Measurements from ENCODE around the gene SMAD3.
"Not testable (repeated sequence)": the region's sequence is repeated elsewhere in the genome, so short reads cannot be mapped to it uniquely, and the experiment has no call there.

SMAD3 gene

GRCh38 chr15:67121644-67122605 lies 56.5 kb downstream of the SMAD3 start:
- no peak for DNase-seq (ENCODE audit: low read depth, low spot score)
- H3K27ac ChIP-seq = peak overlapping the region; percentile 97

GRCh38 chr15:67122816-67123215 lies 57.4 kb downstream of the SMAD3 start:
- peak overlapping the region; percentile 97 for H3K27ac ChIP-seq
- DNase-seq (ENCODE audit: low read depth, low spot score) = not testable (repeated sequence)

DNA sequence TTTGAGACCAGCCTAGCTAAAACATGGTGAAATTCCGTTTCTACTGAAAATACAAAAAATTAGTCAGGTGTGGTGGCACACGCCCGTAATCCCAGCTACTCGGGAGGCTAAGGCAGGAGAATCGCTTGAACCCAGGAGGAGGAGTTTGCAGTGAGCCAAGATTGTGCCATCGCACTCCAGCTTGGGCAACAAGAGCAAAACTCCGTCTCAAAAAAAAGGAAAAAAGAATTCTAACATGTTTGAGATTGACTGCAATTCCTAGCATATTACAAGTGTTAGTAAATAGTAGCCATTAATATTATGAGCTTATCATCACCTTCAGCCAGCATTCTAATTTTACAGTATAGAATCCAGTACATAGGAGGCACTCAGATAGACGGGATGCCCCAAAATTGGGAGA lies 57.9 kb downstream of the SMAD3 start:
- not testable (repeated sequence) for DNase-seq (ENCODE audit: low read depth, low spot score)
- peak overlapping the region; percentile 97 for H3K27ac ChIP-seq

DNA sequence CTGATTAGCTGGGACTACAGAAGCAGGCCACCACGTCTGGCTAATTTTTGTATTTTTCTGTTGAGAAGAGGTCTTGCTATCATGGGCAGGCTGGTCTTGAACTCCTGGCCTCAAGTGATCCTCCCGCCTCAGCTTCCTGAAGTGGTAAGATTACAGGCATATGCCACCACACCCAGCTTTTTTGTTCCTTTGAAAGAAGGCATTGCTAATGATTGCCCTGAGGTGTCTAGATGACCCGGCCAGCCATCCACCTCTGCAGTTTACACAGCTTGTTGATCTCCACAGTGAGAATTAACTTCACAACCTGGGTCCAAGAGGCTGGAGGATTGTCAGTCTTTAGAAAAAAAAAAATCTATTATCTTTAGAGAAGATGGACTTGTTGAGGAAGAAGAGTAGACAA lies 58.7 kb downstream of the SMAD3 start:
- peak overlapping the region; percentile 97 for H3K27ac ChIP-seq
- no peak for DNase-seq (ENCODE audit: low read depth, low spot score)

DNA sequence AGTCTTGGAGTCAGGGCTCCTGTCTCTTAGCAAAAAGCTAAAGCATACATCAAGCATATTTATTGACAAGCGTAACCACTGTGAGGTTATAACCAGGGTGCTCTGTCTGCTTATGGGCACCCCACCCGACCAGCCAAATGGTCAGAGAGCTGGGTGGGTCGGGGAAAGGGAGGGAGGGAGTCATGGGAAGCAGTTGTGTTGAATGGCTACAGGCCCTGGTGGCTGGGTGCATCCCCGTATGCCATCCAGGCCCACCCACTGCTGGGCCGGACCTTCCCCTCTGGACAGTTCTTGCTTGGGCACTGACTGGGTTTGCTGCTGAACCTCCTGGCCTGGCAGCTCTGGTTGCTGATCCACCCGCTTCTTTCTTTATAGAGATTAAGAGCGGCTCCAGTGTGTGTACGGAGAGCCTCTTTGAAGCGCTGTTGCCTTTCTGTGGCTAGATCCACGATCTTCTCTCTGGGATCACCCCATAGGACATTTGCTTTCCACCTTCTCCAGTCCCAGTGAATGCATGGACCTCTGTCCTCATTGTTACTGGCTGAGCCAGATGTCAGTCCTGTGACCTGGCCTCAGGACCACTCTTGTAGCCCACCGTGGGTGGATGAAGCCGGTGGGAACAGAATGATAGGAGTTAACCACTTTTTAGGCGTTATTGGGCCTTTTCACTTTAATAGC lies 59.6 kb downstream of the SMAD3 start:
- peak overlapping the region; percentile 97 for H3K27ac ChIP-seq

GRCh38 chr15:67125589-67126502 lies 60.4 kb downstream of the SMAD3 start:
- H3K27ac ChIP-seq = peak overlapping the region; percentile 97
- peak; percentile 89 for DNase-seq (ENCODE audit: low read depth, low spot score)

More for the DNA sequence above, 59.6 kb downstream of the SMAD3 start:
- DNase-seq (ENCODE audit: low read depth, low spot score) = no peak

GRCh38 chr15:67126551-67127330 lies 61.3 kb downstream of the SMAD3 start:
- peak overlapping the region; percentile 97 for H3K27ac ChIP-seq
- no peak for DNase-seq (ENCODE audit: low read depth, low spot score)

- peak; percentile 96 for DNase-seq (ENCODE audit: low read depth, low spot score)
- H3K27ac ChIP-seq = peak overlapping the region; percentile 97
Measured at GRCh38 chr15:67127331-67127664, 61.9 kb downstream of the SMAD3 start.

- H3K27ac ChIP-seq = peak overlapping the region; percentile 97
- peak; percentile 96 for DNase-seq (ENCODE audit: low read depth, low spot score)
Measured at GRCh38 chr15:67127965-67128364, 62.6 kb downstream of the SMAD3 start.

DNA sequence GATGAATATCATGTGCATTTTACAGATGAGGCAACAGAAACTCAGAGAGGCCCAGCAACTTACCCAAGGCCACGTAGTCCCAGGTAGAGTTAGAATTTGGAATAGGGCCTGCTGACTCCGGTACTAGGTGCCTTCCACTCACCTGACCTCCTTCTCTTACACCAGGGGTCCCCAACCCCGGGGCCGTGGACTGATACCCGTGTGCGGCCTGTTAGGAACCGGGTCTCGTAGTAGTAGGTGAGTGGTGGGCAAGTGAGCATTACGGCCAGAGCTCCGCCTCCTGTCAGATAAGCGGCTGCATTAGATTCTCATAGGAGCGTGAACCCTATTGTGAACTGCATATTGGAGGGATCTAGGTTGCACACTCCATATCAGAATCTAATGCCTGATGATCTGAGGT lies 64.8 kb downstream of the SMAD3 start:
- H3K27ac ChIP-seq = no peak overlapping the region
- no peak for DNase-seq (ENCODE audit: low read depth, low spot score)

DNA sequence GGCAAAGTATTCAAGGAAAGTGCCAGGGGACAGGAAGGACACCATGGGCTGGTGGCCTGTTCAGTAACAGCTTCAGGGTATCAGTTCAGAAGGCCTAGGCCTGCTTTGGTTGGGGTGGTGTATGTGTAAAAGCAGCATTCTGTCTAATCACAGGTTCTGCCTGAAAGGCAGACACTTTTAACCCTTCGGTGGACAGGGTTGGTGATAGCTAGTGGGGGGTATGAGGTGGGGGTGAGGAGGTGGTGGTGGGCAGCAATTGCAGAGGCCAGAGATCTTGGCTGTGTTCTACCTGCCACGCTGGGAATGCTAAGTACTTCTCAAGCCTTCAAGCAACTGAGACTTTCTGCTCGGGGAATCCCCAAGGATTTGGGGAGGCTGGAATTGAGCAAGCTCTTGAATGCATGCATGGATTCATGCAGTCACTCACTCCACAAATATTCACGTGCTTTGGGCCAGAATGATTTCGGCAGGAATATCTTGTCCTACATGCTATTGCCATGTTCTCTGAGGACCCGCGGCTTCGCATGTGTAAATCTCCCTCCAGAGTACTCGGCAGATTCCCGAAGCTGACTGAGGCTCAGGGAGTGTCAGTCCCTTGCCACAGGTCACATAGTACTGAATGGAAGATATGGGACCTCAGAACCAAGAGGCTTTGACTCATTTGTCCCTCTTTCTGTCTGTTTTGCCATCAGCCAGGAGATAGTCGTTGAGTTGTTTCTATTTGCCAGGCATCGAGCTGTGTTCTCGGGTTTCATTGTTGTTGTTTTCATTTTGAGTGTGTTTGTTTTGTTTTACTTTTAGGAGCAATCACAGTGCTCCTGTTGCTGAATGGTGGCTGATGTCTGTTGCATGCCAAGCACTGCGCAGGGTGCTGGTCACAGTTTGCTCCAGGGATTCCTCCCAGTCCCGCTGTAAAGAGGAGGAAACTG lies 65.5 kb downstream of the SMAD3 start:
- H3K27ac ChIP-seq = no peak overlapping the region
- DNase-seq (ENCODE audit: low read depth, low spot score) = no peak

GRCh38 chr15:67132276-67132675 lies 66.9 kb downstream of the SMAD3 start:
- no peak overlapping the region for H3K27ac ChIP-seq
- no peak for DNase-seq (ENCODE audit: low read depth, low spot score)

DNA sequence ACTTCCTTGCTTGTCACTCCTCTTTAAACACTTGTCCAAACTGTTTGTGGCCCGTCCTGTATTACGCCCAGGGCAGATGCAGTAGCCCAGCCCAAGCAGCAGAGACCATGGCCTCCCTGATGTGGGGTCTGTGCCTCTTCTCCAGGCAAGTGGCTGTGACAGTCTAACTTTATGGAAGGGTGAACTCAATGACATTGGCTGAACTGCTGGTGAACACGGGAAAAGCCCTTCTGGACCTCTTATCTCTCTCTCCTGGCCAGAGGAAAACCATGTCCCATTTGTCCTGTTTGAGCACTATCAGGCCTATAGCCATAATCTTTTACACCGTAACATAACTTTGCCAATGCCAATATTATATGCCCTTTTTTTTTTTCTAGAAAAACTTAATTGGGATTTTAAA lies 67.6 kb downstream of the SMAD3 start:
- no peak overlapping the region for H3K27ac ChIP-seq
- no peak for DNase-seq (ENCODE audit: low read depth, low spot score)

- H3K27ac ChIP-seq = peak overlapping the region; percentile 62
Measured at GRCh38 chr15:67133738-67134066, 68.3 kb downstream of the SMAD3 start.

DNA sequence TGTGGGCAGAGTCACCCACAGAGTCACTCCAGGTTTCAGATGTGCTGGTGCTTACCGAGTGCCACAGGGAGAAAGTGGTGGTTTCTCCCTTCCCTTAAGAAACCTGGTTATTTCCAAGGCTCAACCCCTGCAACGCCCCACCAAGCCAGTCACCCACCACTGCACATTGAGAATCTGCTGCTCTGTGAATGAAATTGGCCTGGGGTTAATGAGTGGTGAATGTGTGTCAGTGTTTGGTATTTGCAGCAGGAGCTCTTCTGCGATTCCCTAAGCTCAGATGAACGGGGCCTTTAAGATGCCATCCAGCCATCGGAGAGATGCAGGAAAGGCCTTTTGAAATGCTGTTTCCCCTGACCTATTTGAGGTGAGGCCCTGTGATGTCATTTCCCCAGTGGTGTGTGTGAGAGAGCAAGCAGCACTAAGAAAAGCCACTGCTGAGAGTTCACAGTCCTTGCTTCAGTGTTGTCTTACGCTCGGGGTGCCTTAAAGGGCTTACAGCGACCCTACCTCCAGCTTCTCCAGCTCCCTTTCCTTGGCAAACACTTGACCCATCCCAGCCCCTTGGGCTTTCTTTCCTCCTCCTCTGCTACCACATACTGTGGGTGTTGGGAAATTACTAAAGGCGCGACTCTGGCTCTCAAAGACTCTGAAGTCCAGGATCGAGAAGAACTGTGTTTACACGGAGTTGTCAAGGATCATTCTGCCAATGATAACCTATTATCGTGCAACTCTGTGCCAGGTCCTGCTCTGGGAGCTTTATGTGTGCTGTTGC lies 68.9 kb downstream of the SMAD3 start:
- DNase-seq (ENCODE audit: low read depth, low spot score) = no peak
- peak overlapping the region; percentile 62 for H3K27ac ChIP-seq

More at GRCh38 chr15:67133738-67134066, 68.3 kb downstream of the SMAD3 start:
- DNase-seq (ENCODE audit: low read depth, low spot score) = no peak

DNA sequence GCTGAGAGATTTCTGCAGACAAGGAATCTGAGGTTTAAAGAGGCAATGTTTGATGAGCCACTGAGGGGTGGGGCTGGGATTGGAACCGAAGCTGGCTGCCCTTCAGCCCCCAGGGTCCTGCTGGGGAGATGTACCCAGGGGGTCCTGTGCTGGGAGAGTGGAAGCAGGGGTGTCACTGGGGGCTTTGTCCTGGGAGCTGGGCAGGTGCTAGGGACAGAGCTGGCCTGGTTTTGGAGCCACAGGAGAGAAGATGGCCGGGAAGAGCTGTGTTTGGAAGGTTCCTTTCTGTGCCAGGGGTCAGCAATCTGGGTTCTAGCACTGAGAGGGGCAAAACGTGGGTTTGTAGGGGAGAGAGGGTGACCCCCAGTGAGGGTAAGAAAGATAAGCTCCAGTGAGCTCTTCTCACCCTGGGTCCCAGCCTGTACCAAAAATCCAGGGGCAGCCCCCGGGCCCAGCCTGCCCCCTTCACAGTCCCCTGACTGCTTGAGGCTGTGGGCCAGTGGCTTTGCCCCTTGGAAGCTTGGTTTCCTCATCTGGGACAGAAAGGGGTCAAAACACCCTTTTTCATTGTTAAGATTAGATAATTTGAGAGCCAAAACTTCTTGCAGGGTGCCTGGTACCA lies 69.6 kb downstream of the SMAD3 start:
- peak overlapping the region; percentile 62 for H3K27ac ChIP-seq

GRCh38 chr15:67135494-67135893 lies 70.1 kb downstream of the SMAD3 start:
- H3K27ac ChIP-seq = peak overlapping the region; percentile 62
- DNase-seq (ENCODE audit: low read depth, low spot score) = no peak

More for the DNA sequence above, 69.6 kb downstream of the SMAD3 start:
- DNase-seq (ENCODE audit: low read depth, low spot score) = no peak

Data from epithelial cell of prostate (primary cell).